A549 (cell line): ENCODE results near the gene CASK. TPM values are rescaled to one million over a fixed set of nuclear protein-coding genes. Genes with fewer than 3 reads are reported as not detected.
A peak's percentile ranks its signal among the peaks of the same experiment; 100 is the strongest.

Experiments
- ATAC-seq, 2 experiments: fragments of 200-7000 bp in 1 of 2; fragments of >200 bp in 1 of 2; cut with Nextera tagmentation in 1 of 2; cut with Tn5 transposase in 1 of 2; 3 replicates each; pipeline versions ENCODE4 v1.8.0 to v1.9.1; 2018 to 2020; ENCODE audit warnings: mild to moderate bottlenecking in 1 of 2, moderate library complexity in 1 of 2
- CTCF ChIA-PET: fragments of 300-600 bp; sonication (Branson Sonifier 250); formaldehyde crosslinking; extraction: SDS; loops from one replicate; lab custom pipeline; 2021; ENCODE audit warnings: antibody characterized with exemption, inconsistent platforms; lab: Yijun Ruan, JAX
- POLR2A ChIA-PET: fragments of 350-600 bp; formaldehyde crosslinking; extraction: SDS; loops from one replicate; lab custom pipeline; 2021; ENCODE audit warnings: antibody characterized with exemption, inconsistent platforms; lab: Yijun Ruan, JAX
- DNase-seq, 2 experiments: peaks; one replicate each; pipeline versions ENCODE4 v3.0.0 to v3.0.0-alpha.2; 2011 to 2016; ENCODE audit warnings: low read depth in 1 of 2, low spot score in 1 of 2
- FAIRE-seq: peaks from 2 replicates; lab custom pipeline; 2011; peaks lifted over from hg19 to GRCh38; lab: Jason Lieb, UNC
- H3K27ac ChIP-seq, 2 experiments: fragments of >200 bp; sonication (Bioruptor Twin); formaldehyde crosslinking; 3 replicates each; pipeline ENCODE4 v1.5.1; 2016 to 2017
- H3K4me1 ChIP-seq: fragments of >200 bp; sonication (Bioruptor Twin); formaldehyde crosslinking; 3 replicates; pipeline ENCODE4 v1.6.1; 2016
- H3K4me2 ChIP-seq: fragments of >200 bp; sonication (Bioruptor Twin); formaldehyde crosslinking; 3 replicates; pipeline ENCODE4 v1.6.1; 2016
- H3K4me3 ChIP-seq: fragments of >200 bp; sonication (Bioruptor Twin); formaldehyde crosslinking; 3 replicates; pipeline ENCODE4 v1.5.1; 2016
- H3K9me3 ChIP-seq: fragments of >200 bp; sonication (Bioruptor Twin); formaldehyde crosslinking; 3 replicates; pipeline ENCODE4 v1.6.1; 2016
- CEBPB ChIP-seq, 2 experiments: fragments of >200 bp in 1 of 2; sonication (Bioruptor Twin) in 1 of 2; formaldehyde crosslinking in 1 of 2; IDR thresholded peaks; 2 replicates each; pipeline ENCODE4 v1.6.1; 2012 to 2016
- E2F6 ChIP-seq: IDR thresholded peaks from 2 replicates; pipeline ENCODE4 v1.6.1; 2012; ENCODE audit warnings: low read depth, borderline replicate concordance
- EHMT2 ChIP-seq: fragments of 200-600 bp; sonication (generic); IDR thresholded peaks from 2 replicates; pipeline ENCODE4 v1.6.1; 2016; ENCODE audit warnings: antibody characterized with exemption, low read depth, mild to moderate bottlenecking, moderate library complexity
- EP300 ChIP-seq, 2 experiments: fragments of >200 bp; sonication (Bioruptor Twin); formaldehyde crosslinking; IDR thresholded peaks; 2 replicates in 1 of 2; 3 replicates in 1 of 2; pipeline ENCODE4 v1.6.1; 2016 to 2017
- HDAC2 ChIP-seq: fragments of 200-600 bp; sonication (generic); IDR thresholded peaks from 2 replicates; pipeline ENCODE4 v1.6.1; 2016
- HEYL ChIP-seq: fragments of 250-450 bp; sonication (Bioruptor Pico); IDR thresholded peaks from 2 replicates; pipeline ENCODE4 v1.8.0; 2021; ENCODE audit warnings: mild to moderate bottlenecking, moderate library complexity
- JUN ChIP-seq, 2 experiments: fragments of >200 bp; sonication (Bioruptor Twin); formaldehyde crosslinking; IDR thresholded peaks; 2 replicates in 1 of 2; 3 replicates in 1 of 2; pipeline ENCODE4 v1.6.1; 2016 to 2017
- JUNB ChIP-seq: fragments of >200 bp; sonication (Bioruptor Twin); formaldehyde crosslinking; IDR thresholded peaks from 2 replicates; pipeline ENCODE4 v1.6.1; 2016
- KDM5A ChIP-seq: fragments of 200-600 bp; sonication (generic); IDR thresholded peaks from 2 replicates; pipeline ENCODE4 v1.6.1; 2016; ENCODE audit warnings: antibody characterized with exemption, mild to moderate bottlenecking
- MAZ ChIP-seq: fragments of 150-350 bp; IDR thresholded peaks from 2 replicates; pipeline ENCODE4 v1.6.1; 2014; ENCODE audit warnings: antibody characterized with exemption, low read depth, low read length, borderline replicate concordance
- NFE2L2 ChIP-seq: fragments of 150-350 bp; conservative IDR thresholded peaks from 2 replicates; pipeline ENCODE4 v1.6.1; 2014; ENCODE audit warnings: low read length
- NPAS2 ChIP-seq: fragments of 250-450 bp; sonication (Bioruptor Pico); IDR thresholded peaks from 2 replicates; pipeline ENCODE4 v1.8.0; 2022; ENCODE audit warnings: mild to moderate bottlenecking, moderate library complexity, borderline replicate concordance
- PBX3 ChIP-seq: IDR thresholded peaks from 2 replicates; pipeline ENCODE4 v1.6.1; 2012
- RCOR1 ChIP-seq: fragments of 150-350 bp; IDR thresholded peaks from 2 replicates; pipeline ENCODE4 v1.6.1; 2014; ENCODE audit warnings: antibody characterized with exemption, low read length, low read depth
- RFX5 ChIP-seq: fragments of 450-650 bp; IDR thresholded peaks from 2 replicates; pipeline ENCODE4 v1.7.1; 2014; ENCODE audit warnings: antibody characterized with exemption, mild to moderate bottlenecking, moderate library complexity
- RNF2 ChIP-seq: fragments of 200-600 bp; sonication (generic); IDR thresholded peaks from 2 replicates; pipeline ENCODE4 v1.6.1; 2016; ENCODE audit warnings: low read depth, mild to moderate bottlenecking, antibody characterized with exemption, moderate library complexity, borderline replicate concordance
- TFCP2L1 ChIP-seq: fragments of 250-450 bp; sonication (Bioruptor Pico); IDR thresholded peaks from 2 replicates; pipeline ENCODE4 v1.5.0; 2021; ENCODE audit warnings: mild to moderate bottlenecking
- TP53 ChIP-seq: fragments of 250-450 bp; sonication (Bioruptor Pico); IDR thresholded peaks from 2 replicates; pipeline ENCODE4 v1.5.0; 2021; ENCODE audit warnings: mild to moderate bottlenecking, moderate library complexity
- ZC3H11A ChIP-seq: fragments of 450-650 bp; IDR thresholded peaks from 2 replicates; pipeline ENCODE4 v1.6.1; 2014; ENCODE audit warnings: antibody characterized with exemption, mild to moderate bottlenecking
- ZSCAN20 ChIP-seq: fragments of 250-450 bp; sonication (Bioruptor Pico); IDR thresholded peaks from 2 replicates; pipeline ENCODE4 v1.8.0; 2022; ENCODE audit warnings: mild to moderate bottlenecking, moderate library complexity
- WGBS: methylation state at CpG from one replicate; pipeline ENCODE4 v1.1.6; 2017; ENCODE audit errors: missing lambda C conversion rate; 5-methylcytosine and 5-hydroxymethylcytosine counted together
- polyA plus RNA-seq, 4 experiments: library from polyadenylated mRNA; depleted of rRNA in 3 of 4; stranded (reverse); fragments of >200 nt; fragmentation: RNase III in 1 of 4; extraction: RNeasy Plus Mini Kit Qiagen cat#74134 plus additional on column Dnase treatment in 1 of 4; gene quantifications; 2 replicates in 3 of 4; 3 replicates in 1 of 4; pipeline ENCODE4 v1.2.3, GENCODE V29; 2011 to 2017
- TF ChIP-seq, protein P1 (sequence below): fragments of 200-600 bp; sonication (generic); IDR thresholded peaks from 2 replicates; pipeline ENCODE4 v1.6.1; 2016; ENCODE audit warnings: antibody characterized with exemption, mild to moderate bottlenecking, moderate library complexity
- TF ChIP-seq, protein P2 (sequence below): fragments of >200 bp; sonication (Bioruptor Twin); formaldehyde crosslinking; IDR thresholded peaks from 2 replicates; pipeline ENCODE4 v1.6.1; 2016
- TF ChIP-seq, protein P3 (sequence below): fragments of >200 bp; sonication (Bioruptor Twin); formaldehyde crosslinking; IDR thresholded peaks from 3 replicates; pipeline ENCODE4 v1.6.1; 2016

The CASK gene
- polyA plus RNA-seq, 2 of the 4 experiments (the other 2 are of a cell fraction) = 23.3 to 57.6 TPM

GRCh38 chrX:41952102-41952501, 28.7 kb upstream of the CASK start (continued):
- TF ChIP-seq, protein P1, sequence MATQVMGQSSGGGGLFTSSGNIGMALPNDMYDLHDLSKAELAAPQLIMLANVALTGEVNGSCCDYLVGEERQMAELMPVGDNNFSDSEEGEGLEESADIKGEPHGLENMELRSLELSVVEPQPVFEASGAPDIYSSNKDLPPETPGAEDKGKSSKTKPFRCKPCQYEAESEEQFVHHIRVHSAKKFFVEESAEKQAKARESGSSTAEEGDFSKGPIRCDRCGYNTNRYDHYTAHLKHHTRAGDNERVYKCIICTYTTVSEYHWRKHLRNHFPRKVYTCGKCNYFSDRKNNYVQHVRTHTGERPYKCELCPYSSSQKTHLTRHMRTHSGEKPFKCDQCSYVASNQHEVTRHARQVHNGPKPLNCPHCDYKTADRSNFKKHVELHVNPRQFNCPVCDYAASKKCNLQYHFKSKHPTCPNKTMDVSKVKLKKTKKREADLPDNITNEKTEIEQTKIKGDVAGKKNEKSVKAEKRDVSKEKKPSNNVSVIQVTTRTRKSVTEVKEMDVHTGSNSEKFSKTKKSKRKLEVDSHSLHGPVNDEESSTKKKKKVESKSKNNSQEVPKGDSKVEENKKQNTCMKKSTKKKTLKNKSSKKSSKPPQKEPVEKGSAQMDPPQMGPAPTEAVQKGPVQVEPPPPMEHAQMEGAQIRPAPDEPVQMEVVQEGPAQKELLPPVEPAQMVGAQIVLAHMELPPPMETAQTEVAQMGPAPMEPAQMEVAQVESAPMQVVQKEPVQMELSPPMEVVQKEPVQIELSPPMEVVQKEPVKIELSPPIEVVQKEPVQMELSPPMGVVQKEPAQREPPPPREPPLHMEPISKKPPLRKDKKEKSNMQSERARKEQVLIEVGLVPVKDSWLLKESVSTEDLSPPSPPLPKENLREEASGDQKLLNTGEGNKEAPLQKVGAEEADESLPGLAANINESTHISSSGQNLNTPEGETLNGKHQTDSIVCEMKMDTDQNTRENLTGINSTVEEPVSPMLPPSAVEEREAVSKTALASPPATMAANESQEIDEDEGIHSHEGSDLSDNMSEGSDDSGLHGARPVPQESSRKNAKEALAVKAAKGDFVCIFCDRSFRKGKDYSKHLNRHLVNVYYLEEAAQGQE = no peak
- no peak for TF ChIP-seq MAZ
- no peak for TF ChIP-seq RFX5

GRCh38 chrX:41946989-41947612, 23.7 kb upstream of the CASK start:
- ChIA-PET CTCF (no interaction called here), POLR2A (no interaction called here)
- WGBS = 68% methylated on average over 5 of the region's 5 CpGs
- Histone ChIP-seq H3K4me2 (no peak overlapping the region), H3K4me1 (no peaks in the 10 kb centered on the region), H3K4me3 (no peak overlapping the region), H3K27ac (no peak overlapping the region)
- ATAC-seq (no peak), FAIRE-seq (peak; percentile 32), DNase-seq (no peak)
- TF ChIP-seq KDM5A (no peak), CEBPB (IDR thresholded peaks at IDR 0.05) (no peak), JUNB (no peak), EHMT2 (no peak), HDAC2 (no peak), ZC3H11A (no peak), EP300 (IDR thresholded peaks at IDR 0.05) (no peak), TFCP2L1 (CRISPR knock-in tag) (no peak), PBX3 (no peak)
- TF ChIP-seq, protein P2, sequence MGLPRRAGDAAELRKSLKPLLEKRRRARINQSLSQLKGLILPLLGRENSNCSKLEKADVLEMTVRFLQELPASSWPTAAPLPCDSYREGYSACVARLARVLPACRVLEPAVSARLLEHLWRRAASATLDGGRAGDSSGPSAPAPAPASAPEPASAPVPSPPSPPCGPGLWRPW = no peak
- TF ChIP-seq, protein P3, sequence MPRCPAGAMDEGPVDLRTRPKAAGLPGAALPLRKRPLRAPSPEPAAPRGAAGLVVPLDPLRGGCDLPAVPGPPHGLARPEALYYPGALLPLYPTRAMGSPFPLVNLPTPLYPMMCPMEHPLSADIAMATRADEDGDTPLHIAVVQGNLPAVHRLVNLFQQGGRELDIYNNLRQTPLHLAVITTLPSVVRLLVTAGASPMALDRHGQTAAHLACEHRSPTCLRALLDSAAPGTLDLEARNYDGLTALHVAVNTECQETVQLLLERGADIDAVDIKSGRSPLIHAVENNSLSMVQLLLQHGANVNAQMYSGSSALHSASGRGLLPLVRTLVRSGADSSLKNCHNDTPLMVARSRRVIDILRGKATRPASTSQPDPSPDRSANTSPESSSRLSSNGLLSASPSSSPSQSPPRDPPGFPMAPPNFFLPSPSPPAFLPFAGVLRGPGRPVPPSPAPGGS = no peak
- TF ChIP-seq, protein P1 = no peak
- TF ChIP-seq, all 56 proteins: peak for 0
- no peaks in the 10 kb centered on the region for H3K9me3 ChIP-seq

- DNase-seq (no peak), FAIRE-seq (no peak), ATAC-seq (no peak)
- H3K27ac ChIP-seq = no peak overlapping the region
- H3K9me3 ChIP-seq = no peaks in the 10 kb centered on the region
- H3K4me3 ChIP-seq = no peak overlapping the region
- WGBS = 87% methylated on average over 3 of the region's 3 CpGs
- H3K4me1 ChIP-seq = no peaks in the 10 kb centered on the region
- H3K4me2 ChIP-seq = no peak overlapping the region
- ChIA-PET POLR2A (no interaction called here), CTCF (no interaction called here)
- no peak for TF ChIP-seq HEYL (CRISPR knock-in tag)
- TF ChIP-seq RFX5 = no peak
- TF ChIP-seq RNF2 = no peak
- TF ChIP-seq KDM5A = no peak
- TF ChIP-seq, protein P2 = no peak
- no peak for TF ChIP-seq NPAS2 (CRISPR knock-in tag)
- no peak for TF ChIP-seq E2F6
- TF ChIP-seq RCOR1 = no peak
- TF ChIP-seq NFE2L2 = no peak
- no peak for TF ChIP-seq TP53 (CRISPR knock-in tag)
- TF ChIP-seq JUN (IDR thresholded peaks at IDR 0.05) = no peak
- no peak for TF ChIP-seq PBX3
- TF ChIP-seq ZSCAN20 (CRISPR knock-in tag) = no peak
Measured at GRCh38 chrX:41946235-41946634, 22.9 kb upstream of the CASK start.
